ENCODE data around the gene ADARB2. TPM values are rescaled to one million over a fixed set of nuclear protein-coding genes. Genes with fewer than 3 reads are reported as not detected.

ADARB2 gene
- total RNA-seq, 1 experiment from 2014 or later = not detected

- in situ Hi-C loops (cut with HindIII; ENCODE audit: low pct_unique_long_range_greater_than_20kb, low sequenced_read_pairs) = no loop called here
- DNase-seq (ENCODE audit: low read depth) = no peak
Observed at GRCh38 chr10:1698185-1698584, 39.1 kb downstream of the ADARB2 start.

GRCh38 chr10:1696106-1696505 lies 41.2 kb downstream of the ADARB2 start:
- in situ Hi-C loops (cut with HindIII; ENCODE audit: low pct_unique_long_range_greater_than_20kb, low sequenced_read_pairs) = no loop called here
- DNase-seq (ENCODE audit: low read depth) = no peak

DNA sequence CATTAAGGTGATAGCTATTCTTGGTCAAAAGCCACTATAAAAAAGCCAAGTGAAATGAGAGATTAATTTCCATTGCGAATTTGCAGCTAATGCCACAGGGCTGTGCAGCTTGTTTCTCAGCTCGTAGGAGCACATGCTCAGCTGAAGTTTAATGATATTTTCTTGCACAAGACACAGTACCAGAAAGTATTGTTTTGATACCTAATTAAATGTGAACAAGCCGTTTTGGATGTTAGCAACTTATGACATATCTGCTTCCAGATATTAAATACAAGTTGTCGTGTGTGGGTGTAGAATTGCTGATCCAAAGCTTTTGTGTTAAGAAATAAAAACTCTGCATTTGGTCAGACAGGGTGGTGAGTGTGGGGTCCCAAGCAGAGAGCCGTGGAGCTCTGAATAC lies 47.2 kb downstream of the ADARB2 start:
- in situ Hi-C loops (cut with HindIII; ENCODE audit: low pct_unique_long_range_greater_than_20kb, low sequenced_read_pairs) = no loop called here
- DNase-seq (ENCODE audit: low read depth) = no peak

DNA sequence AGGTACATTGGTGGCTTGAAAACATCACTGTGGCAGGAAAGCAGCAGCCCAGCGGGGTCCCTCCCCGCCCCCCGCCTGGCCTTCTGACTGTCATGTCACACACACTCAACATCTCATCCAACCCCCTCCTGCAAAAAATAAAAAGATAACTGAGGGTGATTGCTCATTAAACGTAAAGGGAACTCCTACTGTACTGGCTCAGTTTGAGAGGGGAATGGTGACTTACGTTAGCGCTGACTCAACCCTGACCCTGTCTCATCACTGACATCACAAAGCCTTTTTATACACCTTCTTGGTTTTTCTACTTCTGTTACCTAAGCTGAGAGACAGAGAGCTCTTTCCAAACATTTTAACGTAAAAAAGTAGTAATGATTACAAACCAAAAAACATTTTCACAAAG lies 48.8 kb downstream of the ADARB2 start:
- no peak for DNase-seq (ENCODE audit: low read depth)
- in situ Hi-C loops (cut with HindIII; ENCODE audit: low pct_unique_long_range_greater_than_20kb, low sequenced_read_pairs) = no loop called here

DNA sequence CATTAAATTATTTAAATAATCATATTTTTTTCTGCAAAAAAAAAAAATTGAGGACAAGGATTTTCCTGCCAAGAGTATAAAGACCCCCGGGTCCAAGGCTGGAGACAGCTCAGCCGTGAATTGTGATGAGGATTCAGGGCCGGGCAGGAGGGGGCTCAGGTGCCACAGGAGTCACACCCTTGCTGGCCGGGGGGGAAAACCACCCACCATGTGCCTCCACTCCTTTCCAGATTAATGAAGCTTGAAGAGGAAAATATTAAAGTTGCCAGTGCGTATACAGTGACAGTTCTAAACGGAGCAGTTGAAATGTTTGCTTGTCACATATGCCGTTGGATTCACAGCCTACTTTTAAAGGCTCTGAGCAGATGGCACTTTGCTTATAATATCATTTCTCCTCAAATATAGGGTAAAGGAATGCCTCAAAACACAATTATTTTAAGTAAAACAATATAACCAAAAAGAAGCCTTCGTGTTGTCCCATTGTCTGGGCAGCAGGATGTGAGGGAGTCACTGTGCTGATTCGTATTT lies 49.6 kb downstream of the ADARB2 start:
- in situ Hi-C loops (cut with HindIII; ENCODE audit: low pct_unique_long_range_greater_than_20kb, low sequenced_read_pairs) = no loop called here
- peak; percentile 21 for DNase-seq (ENCODE audit: low read depth)

- DNase-seq (ENCODE audit: low read depth) = peak; percentile 42
- in situ Hi-C loops (cut with HindIII; ENCODE audit: low pct_unique_long_range_greater_than_20kb, low sequenced_read_pairs) = no loop called here
Observed at GRCh38 chr10:1687190-1687589, 50.1 kb downstream of the ADARB2 start.

DNA sequence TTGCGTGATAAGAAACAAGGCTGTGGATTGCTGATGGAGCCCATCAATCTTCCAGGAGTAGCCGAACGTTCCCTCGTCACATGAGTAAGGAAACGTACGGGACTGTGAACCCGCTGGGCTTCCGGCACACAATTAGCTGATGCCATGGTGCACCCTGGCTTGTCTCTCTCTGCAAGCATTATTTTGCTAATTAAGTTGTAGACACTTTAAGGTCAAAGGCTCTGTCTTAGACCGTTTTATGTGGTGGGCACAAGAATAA lies 50.9 kb downstream of the ADARB2 start:
- no peak for DNase-seq (ENCODE audit: low read depth)
- in situ Hi-C loops (cut with HindIII; ENCODE audit: low pct_unique_long_range_greater_than_20kb, low sequenced_read_pairs) = no loop called here

- in situ Hi-C loops (cut with HindIII; ENCODE audit: low pct_unique_long_range_greater_than_20kb, low sequenced_read_pairs) = no loop called here
- no peak for DNase-seq (ENCODE audit: low read depth)
Observed at GRCh38 chr10:1685699-1686490, 51.4 kb downstream of the ADARB2 start.

- in situ Hi-C loops (cut with HindIII; ENCODE audit: low pct_unique_long_range_greater_than_20kb, low sequenced_read_pairs) = no loop called here
- DNase-seq (ENCODE audit: low read depth) = no peak
Observed at GRCh38 chr10:1684991-1685390, 52.3 kb downstream of the ADARB2 start.

- no peak for DNase-seq (ENCODE audit: low read depth)
- in situ Hi-C loops (cut with HindIII; ENCODE audit: low pct_unique_long_range_greater_than_20kb, low sequenced_read_pairs) = no loop called here
Observed at GRCh38 chr10:1683649-1684048, 53.7 kb downstream of the ADARB2 start.

DNA sequence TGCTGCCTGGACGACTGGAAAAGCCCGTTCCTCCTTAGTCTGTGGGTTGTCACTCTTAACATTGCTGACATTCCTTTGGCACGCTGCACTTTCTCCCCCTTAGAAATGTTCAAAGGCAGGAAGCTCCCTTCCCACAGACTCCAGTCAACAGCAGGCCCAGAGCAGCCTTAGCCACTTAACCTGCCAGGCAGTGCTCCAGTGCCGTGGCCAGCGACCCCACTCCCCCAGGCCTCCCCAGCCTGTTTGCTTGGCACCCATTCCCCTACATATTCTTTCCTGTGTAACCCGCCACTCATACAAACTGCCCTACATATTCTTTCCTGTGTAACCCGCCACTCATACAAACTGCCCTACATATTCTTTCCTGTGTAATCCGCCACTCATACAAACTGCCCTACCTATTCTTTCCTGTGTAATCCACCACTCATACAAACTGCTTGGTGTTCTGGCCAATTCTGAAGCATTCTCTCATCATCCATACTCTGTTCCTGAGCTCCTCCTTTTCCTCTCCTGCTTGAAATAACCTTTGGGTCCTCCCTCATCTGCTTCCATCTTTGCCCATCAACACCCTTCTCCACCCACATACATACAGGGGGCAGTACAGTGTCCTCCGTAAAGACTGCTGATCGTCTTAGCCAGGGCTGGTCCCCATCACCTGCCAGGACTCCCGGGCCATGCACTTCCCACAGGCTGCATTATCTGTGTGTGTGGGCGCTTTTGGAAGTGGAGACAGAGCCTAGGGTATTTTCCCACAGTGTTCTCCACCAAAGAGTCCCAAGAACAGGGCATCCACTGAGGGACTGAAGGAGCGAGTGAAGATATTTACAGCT lies 57.3 kb downstream of the ADARB2 start:
- DNase-seq (ENCODE audit: low read depth) = no peak
- in situ Hi-C loops (cut with HindIII; ENCODE audit: low pct_unique_long_range_greater_than_20kb, low sequenced_read_pairs) = no loop called here

DNA sequence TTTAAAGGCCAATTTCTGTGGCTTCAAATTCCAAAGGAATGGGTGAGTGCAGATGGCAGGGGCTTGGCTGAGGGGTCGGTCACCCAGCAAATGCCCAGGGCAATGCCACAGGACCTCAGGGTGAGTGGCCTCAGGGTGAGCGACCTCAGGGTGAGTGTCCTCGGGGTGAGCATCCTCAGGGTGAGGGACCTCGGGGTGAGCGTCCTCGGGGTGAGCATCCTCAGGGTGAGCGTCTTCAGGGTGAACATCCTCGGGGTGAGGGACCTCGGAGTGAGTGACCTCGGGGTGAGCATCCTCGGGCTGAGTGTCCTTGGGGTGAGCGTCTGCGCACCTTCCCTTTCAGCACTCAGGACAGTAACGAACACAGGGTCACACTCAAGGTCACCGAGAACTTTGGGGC lies 59.2 kb downstream of the ADARB2 start:
- DNase-seq (ENCODE audit: low read depth) = no peak
- in situ Hi-C loops (cut with HindIII; ENCODE audit: low pct_unique_long_range_greater_than_20kb, low sequenced_read_pairs) = no loop called here

GRCh38 chr10:1677307-1677939 lies 59.9 kb downstream of the ADARB2 start:
- no peak for DNase-seq (ENCODE audit: low read depth)
- in situ Hi-C loops (cut with HindIII; ENCODE audit: low pct_unique_long_range_greater_than_20kb, low sequenced_read_pairs) = no loop called here

GRCh38 chr10:1674501-1674900 lies 62.8 kb downstream of the ADARB2 start:
- in situ Hi-C loops (cut with HindIII; ENCODE audit: low pct_unique_long_range_greater_than_20kb, low sequenced_read_pairs) = no loop called here
- DNase-seq (ENCODE audit: low read depth) = no peak

- in situ Hi-C loops (cut with HindIII; ENCODE audit: low pct_unique_long_range_greater_than_20kb, low sequenced_read_pairs) = no loop called here
- DNase-seq (ENCODE audit: low read depth) = no peak
Observed at GRCh38 chr10:1673568-1674345, 63.6 kb downstream of the ADARB2 start.

DNA sequence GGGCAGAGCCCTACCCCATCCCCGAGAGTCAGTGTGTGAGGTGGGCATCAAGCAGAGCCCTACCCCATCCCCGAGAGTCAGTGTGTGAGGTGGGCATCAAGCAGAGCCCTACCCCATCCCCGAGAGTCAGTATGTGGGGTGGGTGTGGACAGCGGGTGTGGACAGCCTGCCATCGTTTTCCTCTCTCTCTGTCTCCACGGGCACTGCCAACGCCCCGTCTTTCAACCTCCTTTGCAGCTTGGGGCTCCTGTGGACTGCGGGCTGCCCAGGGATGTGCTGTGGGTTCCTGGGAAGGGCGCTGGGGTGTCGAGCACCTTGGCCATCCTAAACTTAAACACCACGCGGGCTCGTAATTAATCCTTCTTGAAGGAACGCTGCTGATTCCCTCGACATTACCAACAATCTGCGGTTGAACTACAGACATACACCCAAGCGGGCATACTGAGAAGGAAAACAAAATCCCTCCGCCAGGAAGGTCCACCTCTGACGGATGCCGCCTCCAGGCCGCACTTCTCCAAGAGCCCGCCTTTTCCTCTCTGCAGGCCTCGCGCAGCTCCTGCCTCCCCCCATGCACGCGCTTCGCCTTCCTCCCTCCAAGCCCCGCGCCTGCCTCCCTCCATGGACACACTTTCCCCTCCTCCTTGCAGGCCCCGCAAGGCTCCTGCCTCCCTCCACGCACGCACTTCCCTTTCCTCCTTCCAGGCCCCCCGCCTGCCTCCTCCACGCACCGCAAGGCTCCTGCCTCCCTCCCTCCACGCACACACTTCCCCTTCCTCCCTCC lies 65.1 kb downstream of the ADARB2 start:
- no peak for DNase-seq (ENCODE audit: low read depth)
- in situ Hi-C loops (cut with HindIII; ENCODE audit: low pct_unique_long_range_greater_than_20kb, low sequenced_read_pairs) = no loop called here

GRCh38 chr10:1671366-1672000 lies 65.8 kb downstream of the ADARB2 start:
- in situ Hi-C loops (cut with HindIII; ENCODE audit: low pct_unique_long_range_greater_than_20kb, low sequenced_read_pairs) = no loop called here
- no peak for DNase-seq (ENCODE audit: low read depth)
